ENCODE measurements around the gene LMF1. TPM values are rescaled to one million over a fixed set of nuclear protein-coding genes. Genes with fewer than 3 reads are reported as not detected.

The LMF1 gene
- polyA plus RNA-seq, 1 donor from 2014 or later = 16.2 TPM

DNA sequence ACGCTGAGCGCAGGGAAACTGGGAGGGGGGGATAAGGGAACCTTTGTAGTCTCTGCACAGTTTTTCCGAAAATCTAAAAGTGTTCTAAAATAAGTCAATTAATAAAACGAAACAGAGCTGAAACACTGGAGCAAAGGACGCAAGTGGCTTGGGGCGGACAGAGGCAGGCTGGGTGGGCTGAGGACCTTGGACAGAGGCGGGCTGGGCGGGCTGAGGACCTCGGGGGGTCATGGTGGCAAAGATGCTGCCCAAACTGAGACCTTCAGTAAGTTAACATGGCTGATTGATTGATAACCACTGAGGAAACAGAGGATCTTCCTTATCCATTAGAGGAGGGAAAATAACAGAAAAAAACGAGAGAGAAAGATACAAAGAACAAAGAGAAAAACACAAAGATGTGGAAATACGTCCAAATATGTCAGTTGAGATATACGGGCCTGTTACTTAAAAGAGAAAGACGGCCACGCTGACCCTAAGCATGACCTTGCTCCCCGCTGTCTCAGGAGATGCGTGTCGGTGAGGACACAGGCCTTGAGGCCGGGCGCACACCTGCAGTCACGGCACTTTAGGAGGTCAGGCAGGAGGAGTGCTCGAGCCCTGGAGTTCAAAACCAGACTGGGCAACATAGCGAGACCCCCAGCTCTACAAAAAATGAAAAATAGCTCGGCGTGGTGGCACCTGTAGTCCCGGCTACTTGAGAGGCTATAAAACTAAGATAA lies 94.1 kb downstream of the LMF1 start:
- Histone ChIP-seq H3K4me3 (ENCODE audit: low read length) (no peak overlapping the region), H4K20me1 (ENCODE audit: insufficient read depth) (no peaks in the 10 kb centered on the region), H3K9me3 (ENCODE audit: low read length) (no peaks in the 10 kb centered on the region), H3K27ac (ENCODE audit: low read length) (no peak overlapping the region), H2AFZ (ENCODE audit: low read depth, low read length) (no peak overlapping the region), H3K4me2 (ENCODE audit: low read length) (no peak overlapping the region), H3K36me3 (ENCODE audit: insufficient read depth, low read length) (no peaks in the 10 kb centered on the region), H3F3A (ENCODE audit: insufficient read depth, low read length, poor library complexity, severe bottlenecking) (no peaks in the 10 kb centered on the region), H3K79me2 (replicated peaks; ENCODE audit: insufficient read depth, low read length) (no peaks in the 10 kb centered on the region), H3K9ac (ENCODE audit: low read length) (no peak overlapping the region), H3K9me2 (ENCODE audit: insufficient read depth, low read length) (no peaks in the 10 kb centered on the region), H3K27me3 (ENCODE audit: insufficient read depth, low read depth, low read length) (no peaks in the 10 kb centered on the region)
- TF ChIP-seq, protein P1, sequence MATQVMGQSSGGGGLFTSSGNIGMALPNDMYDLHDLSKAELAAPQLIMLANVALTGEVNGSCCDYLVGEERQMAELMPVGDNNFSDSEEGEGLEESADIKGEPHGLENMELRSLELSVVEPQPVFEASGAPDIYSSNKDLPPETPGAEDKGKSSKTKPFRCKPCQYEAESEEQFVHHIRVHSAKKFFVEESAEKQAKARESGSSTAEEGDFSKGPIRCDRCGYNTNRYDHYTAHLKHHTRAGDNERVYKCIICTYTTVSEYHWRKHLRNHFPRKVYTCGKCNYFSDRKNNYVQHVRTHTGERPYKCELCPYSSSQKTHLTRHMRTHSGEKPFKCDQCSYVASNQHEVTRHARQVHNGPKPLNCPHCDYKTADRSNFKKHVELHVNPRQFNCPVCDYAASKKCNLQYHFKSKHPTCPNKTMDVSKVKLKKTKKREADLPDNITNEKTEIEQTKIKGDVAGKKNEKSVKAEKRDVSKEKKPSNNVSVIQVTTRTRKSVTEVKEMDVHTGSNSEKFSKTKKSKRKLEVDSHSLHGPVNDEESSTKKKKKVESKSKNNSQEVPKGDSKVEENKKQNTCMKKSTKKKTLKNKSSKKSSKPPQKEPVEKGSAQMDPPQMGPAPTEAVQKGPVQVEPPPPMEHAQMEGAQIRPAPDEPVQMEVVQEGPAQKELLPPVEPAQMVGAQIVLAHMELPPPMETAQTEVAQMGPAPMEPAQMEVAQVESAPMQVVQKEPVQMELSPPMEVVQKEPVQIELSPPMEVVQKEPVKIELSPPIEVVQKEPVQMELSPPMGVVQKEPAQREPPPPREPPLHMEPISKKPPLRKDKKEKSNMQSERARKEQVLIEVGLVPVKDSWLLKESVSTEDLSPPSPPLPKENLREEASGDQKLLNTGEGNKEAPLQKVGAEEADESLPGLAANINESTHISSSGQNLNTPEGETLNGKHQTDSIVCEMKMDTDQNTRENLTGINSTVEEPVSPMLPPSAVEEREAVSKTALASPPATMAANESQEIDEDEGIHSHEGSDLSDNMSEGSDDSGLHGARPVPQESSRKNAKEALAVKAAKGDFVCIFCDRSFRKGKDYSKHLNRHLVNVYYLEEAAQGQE (IDR thresholded peaks at IDR 0.05; ENCODE audit: borderline replicate concordance) = no peak

- H2AFZ ChIP-seq (ENCODE audit: low read depth, low read length) = no peak overlapping the region
- H3K27ac ChIP-seq (ENCODE audit: low read length) = no peak overlapping the region
- no peak overlapping the region for H3K4me2 ChIP-seq (ENCODE audit: low read length)
- H3K36me3 ChIP-seq (ENCODE audit: insufficient read depth, low read length) = no peaks in the 10 kb centered on the region
- H3K4me3 ChIP-seq (ENCODE audit: low read length) = no peak overlapping the region
- no peaks in the 10 kb centered on the region for H3K9me3 ChIP-seq (ENCODE audit: low read length)
- H3K9me2 ChIP-seq (ENCODE audit: insufficient read depth, low read length) = no peaks in the 10 kb centered on the region
- no peaks in the 10 kb centered on the region for H4K20me1 ChIP-seq (ENCODE audit: insufficient read depth)
- no peaks in the 10 kb centered on the region for H3K79me2 ChIP-seq (replicated peaks; ENCODE audit: insufficient read depth, low read length)
- no peak overlapping the region for H3K9ac ChIP-seq (ENCODE audit: low read length)
- H3K27me3 ChIP-seq (ENCODE audit: insufficient read depth, low read depth, low read length) = no peaks in the 10 kb centered on the region
- TF ChIP-seq EP300 (conservative IDR thresholded peaks at IDR 0.05; ENCODE audit: poor library complexity, severe bottlenecking) = no peak
- no peak for TF ChIP-seq CTCF (IDR thresholded peaks at IDR 0.05; ENCODE audit: poor library complexity, severe bottlenecking)
- no peaks in the 10 kb centered on the region for H3F3A ChIP-seq (ENCODE audit: insufficient read depth, low read length, poor library complexity, severe bottlenecking)
Measured at GRCh38 chr16:876041-876335, 94.8 kb downstream of the LMF1 start.

DNA sequence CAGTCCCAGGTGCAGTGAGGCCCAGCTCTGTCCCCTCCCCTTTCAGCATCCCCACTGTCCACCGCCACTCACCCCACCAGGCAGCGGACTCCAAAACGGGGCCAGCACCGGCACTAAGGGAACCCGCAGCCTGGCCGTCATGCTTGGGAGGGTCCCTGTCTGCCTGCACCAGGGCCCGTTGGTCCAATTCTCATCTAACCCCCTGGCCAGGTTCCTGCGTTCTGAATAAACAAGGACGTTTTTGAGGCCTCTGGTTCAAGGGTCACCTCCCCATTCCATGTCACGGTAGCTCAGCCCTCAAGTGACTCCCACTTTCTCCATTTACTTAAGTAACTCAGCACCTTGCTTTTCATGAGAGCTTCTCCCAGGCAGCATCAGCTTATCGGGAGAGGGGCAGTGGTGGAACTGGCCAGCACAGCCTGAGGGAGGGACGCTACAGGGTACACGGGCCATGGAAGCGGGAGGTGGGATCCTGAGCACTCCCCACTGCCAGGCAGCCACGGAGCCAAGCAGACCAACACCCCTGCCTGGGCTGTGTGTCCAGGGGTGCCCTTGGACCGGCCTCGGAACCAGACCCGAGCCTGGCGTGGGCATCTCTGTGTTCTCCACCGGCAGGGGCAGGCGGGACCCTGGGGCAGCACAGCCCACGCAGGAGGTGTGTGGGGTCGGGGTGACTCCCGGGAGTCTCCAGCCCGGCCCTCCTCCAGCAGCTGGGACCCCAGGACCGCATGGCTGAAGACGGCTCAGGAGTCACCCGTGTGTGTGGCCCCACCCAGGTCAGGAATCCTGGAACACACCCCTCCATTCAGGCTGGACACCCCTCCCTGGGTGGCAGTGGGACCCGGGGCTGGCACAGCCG lies 95.4 kb downstream of the LMF1 start:
- no peak for TF ChIP-seq POLR2AphosphoS5 (IDR thresholded peaks at IDR 0.05)
- TF ChIP-seq TAF1 (IDR thresholded peaks at IDR 0.05; ENCODE audit: low read depth) = no peak
- no peak for TF ChIP-seq CTCF (IDR thresholded peaks at IDR 0.05; ENCODE audit: poor library complexity, severe bottlenecking)
- TF ChIP-seq, protein P1 (IDR thresholded peaks at IDR 0.05; ENCODE audit: borderline replicate concordance) = no peak
- no peak for TF ChIP-seq RAD21 (conservative IDR thresholded peaks at IDR 0.05)
- H3K79me2 ChIP-seq (replicated peaks; ENCODE audit: insufficient read depth, low read length) = no peaks in the 10 kb centered on the region
- H4K20me1 ChIP-seq (ENCODE audit: insufficient read depth) = no peaks in the 10 kb centered on the region
- H3K36me3 ChIP-seq (ENCODE audit: insufficient read depth, low read length) = no peaks in the 10 kb centered on the region
- no peak overlapping the region for H2AFZ ChIP-seq (ENCODE audit: low read depth, low read length)
- no peak overlapping the region for H3K4me2 ChIP-seq (ENCODE audit: low read length)
- H3K27ac ChIP-seq (ENCODE audit: low read length) = no peak overlapping the region
- no peaks in the 10 kb centered on the region for H3K27me3 ChIP-seq (ENCODE audit: insufficient read depth, low read depth, low read length)
- H3K9me3 ChIP-seq (ENCODE audit: low read length) = no peaks in the 10 kb centered on the region
- H3F3A ChIP-seq (ENCODE audit: insufficient read depth, low read length, poor library complexity, severe bottlenecking) = no peaks in the 10 kb centered on the region
- no peak overlapping the region for H3K4me3 ChIP-seq (ENCODE audit: low read length)
- no peak overlapping the region for H3K9ac ChIP-seq (ENCODE audit: low read length)
- H3K9me2 ChIP-seq (ENCODE audit: insufficient read depth, low read length) = no peaks in the 10 kb centered on the region

All from neural cell (in vitro differentiated cells).